Nephron progenitor cell (in vitro differentiated cells): ENCODE data around the gene NUP210.

Experiments used
- DNase-seq: peaks from one replicate; pipeline ENCODE4 v3.0.0; 2021
- H3K27ac Mint-ChIP-seq: 2 replicates; pipeline ENCODE4 v1.8.0; 2021; ENCODE audit warnings: mild to moderate bottlenecking, moderate library complexity, mixed read lengths
- H3K27me3 Mint-ChIP-seq: 2 replicates; pipeline ENCODE4 v1.8.0; 2021; ENCODE audit warnings: mild to moderate bottlenecking, low read depth, mixed read lengths; ENCODE audit not compliant: poor library complexity
- H3K36me3 Mint-ChIP-seq: 2 replicates; pipeline ENCODE4 v1.8.0; 2021; ENCODE audit warnings: low read depth, mixed read lengths
- H3K4me1 Mint-ChIP-seq: 2 replicates; pipeline ENCODE4 v1.8.0; 2021; ENCODE audit warnings: mixed read lengths
- H3K4me3 Mint-ChIP-seq: 2 replicates; pipeline ENCODE4 v1.8.0; 2021; ENCODE audit warnings: mild to moderate bottlenecking, moderate library complexity, mixed read lengths
- H3K9me3 Mint-ChIP-seq: 2 replicates; pipeline ENCODE4 v1.8.0; 2021; ENCODE audit warnings: mild to moderate bottlenecking, moderate library complexity, mixed read lengths
- CTCF ChIP-seq: fragments of 200-600 bp; sonication (generic); IDR thresholded peaks from 2 replicates; pipeline ENCODE4 v1.5.0; 2021; ENCODE audit warnings: antibody characterized with exemption

Gene NUP210

GRCh38 chr3:13377021-13377420 lies 43.1 kb downstream of the NUP210 start:
- no peak for DNase-seq
- Mint-ChIP-seq H3K36me3 (peaks cover 12% of the 10 kb centered on the region), H3K9me3 (no peaks in the 10 kb centered on the region), H3K27ac (no peak overlapping the region), H3K4me3 (no peak overlapping the region), H3K27me3 (peaks cover 4% of the 10 kb centered on the region), H3K4me1 (peaks cover 8% of the 10 kb centered on the region)
- TF ChIP-seq CTCF, result no peak

- DNase-seq, result no peak
- peaks cover 13% of the 10 kb centered on the region for H3K36me3 Mint-ChIP-seq
Observed at GRCh38 chr3:13376091-13376490, 44.0 kb downstream of the NUP210 start.

GRCh38 chr3:13375464-13375863 lies 44.7 kb downstream of the NUP210 start:
- Mint-ChIP-seq H3K4me1 (peaks cover 15% of the 10 kb centered on the region), H3K4me3 (no peak overlapping the region), H3K36me3 (peaks cover 13% of the 10 kb centered on the region), H3K9me3 (no peaks in the 10 kb centered on the region), H3K27me3 (peaks cover 8% of the 10 kb centered on the region), H3K27ac (no peak overlapping the region)
- no peak for DNase-seq
- no peak for TF ChIP-seq CTCF

More at GRCh38 chr3:13376091-13376490, 44.0 kb downstream of the NUP210 start:
- no peak overlapping the region for H3K27ac Mint-ChIP-seq
- H3K4me1 Mint-ChIP-seq, result peaks cover 9% of the 10 kb centered on the region
- H3K4me3 Mint-ChIP-seq, result no peak overlapping the region
- H3K9me3 Mint-ChIP-seq, result no peaks in the 10 kb centered on the region
- H3K27me3 Mint-ChIP-seq, result peaks cover 4% of the 10 kb centered on the region
- TF ChIP-seq CTCF, result no peak

GRCh38 chr3:13373975-13374586 lies 46.0 kb downstream of the NUP210 start:
- TF ChIP-seq CTCF, result no peak
- H3K27ac Mint-ChIP-seq, result no peak overlapping the region
- H3K4me1 Mint-ChIP-seq, result peaks cover 23% of the 10 kb centered on the region
- H3K27me3 Mint-ChIP-seq, result peaks cover 5% of the 10 kb centered on the region
- H3K36me3 Mint-ChIP-seq, result peaks cover 24% of the 10 kb centered on the region
- DNase-seq, result no peak
- H3K9me3 Mint-ChIP-seq, result no peaks in the 10 kb centered on the region
- H3K4me3 Mint-ChIP-seq, result no peak overlapping the region

- no peaks in the 10 kb centered on the region for H3K9me3 Mint-ChIP-seq
- no peak for DNase-seq
- H3K4me1 Mint-ChIP-seq, result peaks cover 15% of the 10 kb centered on the region
- no peak for TF ChIP-seq CTCF
- no peak overlapping the region for H3K27ac Mint-ChIP-seq
- peaks cover 26% of the 10 kb centered on the region for H3K36me3 Mint-ChIP-seq
- H3K27me3 Mint-ChIP-seq, result peaks cover 5% of the 10 kb centered on the region
- H3K4me3 Mint-ChIP-seq, result no peak overlapping the region
Observed at GRCh38 chr3:13372656-13373055, 47.5 kb downstream of the NUP210 start.

- H3K27ac Mint-ChIP-seq, result no peak overlapping the region
- H3K4me1 Mint-ChIP-seq, result peaks cover 15% of the 10 kb centered on the region
- no peak for TF ChIP-seq CTCF
- DNase-seq, result no peak
- H3K4me3 Mint-ChIP-seq, result no peak overlapping the region
- H3K36me3 Mint-ChIP-seq, result peaks cover 29% of the 10 kb centered on the region
- H3K9me3 Mint-ChIP-seq, result no peaks in the 10 kb centered on the region
- H3K27me3 Mint-ChIP-seq, result peaks cover 5% of the 10 kb centered on the region
Observed at GRCh38 chr3:13372126-13372525, 48.0 kb downstream of the NUP210 start.
